Stimulated activated CD4-positive, alpha-beta T cell treated with anti-CD3 and anti-CD28 coated beads, Interleukin-4, amount 100 ng/mL, for 48 hours (primary cell): ENCODE results near the gene FRMD4A.
"Not testable (repeated sequence)": the region's sequence is repeated elsewhere in the genome, so short reads cannot be mapped to it uniquely, and the experiment has no call there.

Source experiments
- DNase-seq, 2 donors: peaks; one replicate each; pipeline ENCODE4 v3.0.0-alpha.2; 2020; ENCODE audit warnings: low read depth in 2 of 2

The FRMD4A gene

DNA sequence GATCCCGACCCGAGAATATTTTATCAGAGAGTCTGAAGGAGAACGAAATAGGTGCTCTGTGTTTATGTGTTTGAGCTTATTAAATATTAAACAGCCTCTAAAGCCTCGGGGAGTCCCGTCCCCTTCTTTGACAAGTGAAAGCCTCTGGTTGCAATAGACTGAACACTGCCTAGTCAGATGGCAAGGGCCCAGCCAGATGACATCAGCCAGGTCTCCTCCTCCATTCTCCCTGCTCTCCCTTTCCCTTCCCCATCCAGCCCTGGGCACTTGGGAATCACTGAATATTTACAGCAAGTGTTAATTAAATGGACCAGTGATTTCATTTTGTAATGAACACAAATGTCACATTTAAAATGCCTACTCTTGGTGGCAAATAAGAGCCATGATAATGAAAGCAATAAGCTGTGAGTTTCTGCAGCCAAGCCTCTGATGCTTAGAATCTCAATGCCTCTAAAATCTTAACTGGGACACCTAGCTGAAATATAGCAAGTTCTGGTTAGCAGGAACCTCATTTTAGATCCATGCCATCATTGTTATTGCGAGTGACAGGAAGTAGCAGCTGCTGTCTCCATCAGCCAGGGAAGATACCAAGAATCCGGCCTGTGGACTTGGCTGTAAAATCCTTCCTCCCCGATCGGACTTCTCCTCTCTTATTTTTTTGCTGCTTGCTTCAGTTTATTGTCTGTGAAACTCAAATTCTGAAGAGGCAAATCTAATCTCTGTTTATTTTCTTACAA, 541.8 kb downstream of the FRMD4A start:
- no peak for DNase-seq

- no peak for DNase-seq
Observed at GRCh38 chr10:13788320-13788600, 542.5 kb downstream of the FRMD4A start.

DNA sequence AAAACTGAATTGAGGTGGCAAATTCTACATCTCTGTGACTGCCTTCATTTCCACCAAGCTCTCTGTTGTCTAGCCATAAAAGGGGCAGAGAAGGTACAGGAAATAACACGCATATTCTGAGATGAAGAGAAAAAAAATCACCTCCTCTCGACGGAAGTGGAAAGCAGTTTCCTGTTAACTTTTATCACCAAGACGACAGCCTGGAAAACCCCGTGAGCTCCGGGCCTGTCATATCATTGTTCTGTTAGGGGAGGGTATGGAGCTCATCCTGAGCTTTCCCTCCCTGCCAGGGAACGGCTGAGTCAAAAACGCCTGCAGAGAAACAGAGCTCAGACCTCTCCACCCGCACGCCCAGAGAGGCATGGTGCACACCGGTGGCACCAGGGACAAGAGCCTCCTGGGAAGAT, 543.7 kb downstream of the FRMD4A start:
- peak; percentile 42 to 65 for DNase-seq

- DNase-seq: no peak
Observed at GRCh38 chr10:13784067-13784466, 546.7 kb downstream of the FRMD4A start.

GRCh38 chr10:13779748-13780147, 551.0 kb downstream of the FRMD4A start:
- DNase-seq: no peak

DNA sequence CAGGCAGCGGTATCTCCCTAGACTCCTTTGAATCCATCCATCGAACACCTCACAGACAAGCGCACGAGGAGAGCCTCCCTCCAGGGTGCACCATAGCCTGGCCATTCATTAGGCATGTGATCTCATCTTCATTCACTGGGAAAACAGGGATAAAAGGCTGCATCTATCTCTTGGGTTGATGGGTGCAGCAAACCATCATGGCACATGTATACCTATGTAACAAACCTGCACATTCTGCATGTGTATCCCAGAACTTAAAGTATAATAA, 552.1 kb downstream of the FRMD4A start:
- DNase-seq: not testable (repeated sequence)

DNA sequence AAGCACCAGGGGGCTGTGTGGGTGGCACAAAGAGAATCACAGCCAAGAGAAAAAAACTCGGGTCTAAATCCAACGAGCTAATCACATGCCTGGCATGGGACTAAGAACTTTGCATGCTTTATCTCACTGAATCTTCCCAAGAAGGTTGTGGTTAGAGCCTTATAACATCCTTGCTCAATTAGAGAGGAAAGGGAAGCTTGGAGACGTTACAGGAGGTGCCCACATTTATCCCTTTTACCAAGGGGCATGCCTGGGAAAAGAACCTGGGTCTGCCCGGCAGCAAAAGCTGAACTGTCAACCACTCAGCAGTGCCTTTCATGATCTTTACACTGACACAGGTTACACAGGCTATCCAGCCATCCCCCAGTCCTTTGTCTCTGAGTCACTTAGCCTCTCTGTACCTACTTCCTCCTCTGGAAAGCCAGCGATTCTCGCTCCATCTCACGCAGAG, 553.8 kb downstream of the FRMD4A start:
- no peak for DNase-seq

- DNase-seq: no peak
Observed at GRCh38 chr10:13775786-13776775, 554.6 kb downstream of the FRMD4A start.

DNA sequence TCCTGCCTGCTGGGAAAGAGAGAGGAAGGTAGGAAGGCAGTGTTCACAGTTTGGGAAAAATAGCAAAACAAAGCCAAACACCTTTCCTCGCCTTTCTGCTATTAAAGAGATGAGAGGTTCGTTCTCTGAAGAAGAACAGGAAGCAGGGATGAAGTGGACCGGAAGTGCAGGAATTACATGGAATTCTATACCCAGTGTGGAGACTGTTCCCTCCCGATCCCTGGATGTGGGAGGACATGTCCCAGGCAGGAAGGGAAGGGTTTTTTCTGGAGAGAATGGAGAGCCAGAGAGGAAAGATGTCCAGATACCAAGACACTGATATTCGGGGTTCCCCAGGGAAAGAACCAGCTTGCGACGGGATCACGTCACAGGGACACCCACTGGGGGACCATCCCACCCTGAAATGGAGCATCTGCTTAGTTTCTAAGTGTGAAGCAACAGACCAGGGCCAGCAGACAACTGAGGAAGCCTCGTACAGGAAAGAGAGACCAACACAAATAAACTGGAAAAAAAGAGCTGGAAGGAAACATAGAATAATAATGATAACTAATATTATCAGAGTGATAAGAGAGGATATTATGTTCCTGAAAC, 556.3 kb downstream of the FRMD4A start:
- DNase-seq: no peak

- no peak for DNase-seq
Observed at GRCh38 chr10:13773496-13774170, 557.1 kb downstream of the FRMD4A start.

DNA sequence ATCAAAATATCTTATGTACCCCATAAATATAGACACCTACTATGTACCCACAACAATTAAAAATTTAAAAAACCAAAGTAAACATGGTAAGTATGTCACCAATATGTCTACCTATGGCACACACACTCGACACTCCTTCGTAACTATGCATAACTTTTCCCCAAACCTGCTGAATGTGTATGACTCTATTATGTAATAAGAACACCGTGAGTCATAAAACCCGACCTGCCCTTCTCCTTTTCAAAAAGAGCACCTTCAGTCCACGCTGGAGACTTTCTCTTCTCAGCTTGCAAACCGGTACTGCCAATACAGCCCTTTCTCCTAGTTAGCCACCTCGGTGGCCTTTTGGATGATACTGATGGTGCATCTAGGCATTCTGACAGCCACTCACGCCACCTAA, 557.7 kb downstream of the FRMD4A start:
- no peak for DNase-seq

GRCh38 chr10:13771992-13772391, 558.7 kb downstream of the FRMD4A start:
- DNase-seq: no peak

GRCh38 chr10:13770760-13771493, 559.8 kb downstream of the FRMD4A start:
- no peak for DNase-seq

- no peak for DNase-seq
Observed at GRCh38 chr10:13769946-13770345, 560.8 kb downstream of the FRMD4A start.

DNA sequence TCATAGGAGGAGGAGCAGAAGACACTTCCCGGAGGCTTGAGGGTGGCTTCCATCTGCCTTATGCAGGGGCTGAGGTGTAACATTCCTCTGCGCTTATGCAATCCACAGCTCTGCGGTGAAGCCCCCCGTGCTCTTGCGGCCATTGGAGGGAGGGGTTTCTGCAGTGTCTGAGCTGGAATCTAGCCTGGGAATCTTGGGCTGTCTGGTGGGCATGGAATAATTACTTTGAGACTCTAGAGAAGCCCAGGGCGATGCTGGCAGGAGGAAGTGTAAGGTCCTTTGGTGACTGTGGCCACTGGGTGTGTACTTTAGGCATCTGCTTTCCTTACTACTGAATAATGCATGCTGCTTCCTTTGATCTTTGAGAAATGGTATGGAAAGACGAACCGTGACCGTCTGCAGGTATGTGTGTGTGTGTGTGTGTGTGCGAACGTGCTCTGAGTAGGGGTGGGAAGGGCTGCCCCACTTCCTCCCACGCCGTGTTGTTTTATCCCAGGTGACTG, 563.0 kb downstream of the FRMD4A start:
- DNase-seq: no peak

- not testable (repeated sequence) for DNase-seq
Observed at GRCh38 chr10:13767148-13767547, 563.6 kb downstream of the FRMD4A start.

- no peak for DNase-seq
Observed at GRCh38 chr10:13765641-13766341, 564.9 kb downstream of the FRMD4A start.

DNA sequence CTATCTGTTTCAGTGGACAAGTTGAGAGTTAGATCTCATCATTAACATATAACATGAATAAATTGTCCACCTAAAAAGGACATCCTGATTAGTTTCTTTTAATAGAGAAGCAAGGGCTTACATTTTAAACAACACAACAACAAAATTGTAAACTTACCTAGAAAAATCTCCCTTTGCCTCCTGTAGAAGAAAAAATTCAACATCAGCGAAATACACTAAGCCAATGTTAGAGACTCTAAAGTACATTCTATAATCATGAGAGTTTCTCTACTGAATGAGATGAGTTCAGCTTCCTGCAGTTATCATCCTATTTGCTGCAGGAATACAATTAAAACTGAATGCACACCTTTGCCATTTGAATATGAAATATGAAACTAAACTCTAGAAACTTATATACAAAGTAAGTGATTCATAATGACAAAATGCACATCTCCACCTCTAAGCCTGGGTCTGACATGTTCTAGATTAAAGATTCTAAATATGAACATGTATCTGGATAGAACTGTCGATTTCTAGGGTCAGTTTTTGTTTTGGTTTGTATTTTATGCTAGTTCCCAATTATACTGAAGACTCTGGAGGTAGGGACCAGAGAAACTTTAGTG, 569.1 kb downstream of the FRMD4A start:
- DNase-seq: no peak

- DNase-seq: no peak
Observed at GRCh38 chr10:13759168-13759567, 571.6 kb downstream of the FRMD4A start.

DNA sequence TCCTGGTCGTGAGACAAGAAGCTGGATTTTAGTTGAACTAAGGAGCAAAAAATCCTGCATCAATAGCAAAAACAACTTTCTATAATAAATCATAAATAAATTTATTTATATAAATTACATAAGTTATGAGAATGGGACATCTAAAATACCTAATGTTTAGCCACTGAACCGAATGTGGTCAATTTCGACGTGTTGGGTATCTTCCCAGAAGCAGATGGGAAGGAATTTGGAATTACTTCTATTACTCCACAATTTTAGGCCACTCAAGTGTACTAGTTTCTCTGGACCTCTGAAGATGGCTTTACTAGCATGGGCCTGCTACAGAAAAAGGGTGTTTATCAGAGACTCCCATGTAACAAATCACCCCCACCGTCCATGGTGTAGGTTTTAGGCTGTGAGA, 572.0 kb downstream of the FRMD4A start:
- no peak for DNase-seq
